ENCODE results near the gene FAIM2. TPM values are rescaled to one million over a fixed set of nuclear protein-coding genes. Genes with fewer than 3 reads are reported as not detected.

Gene FAIM2
- total and polyA plus RNA-seq, 2 donors (not counting 3 experiments of a cell fraction or from before 2014, with no cell fraction given): 0.01 TPM; not detected in 1

- Histone ChIP-seq H3K4me2 (ENCODE audit: insufficient read depth, low read length) (no peak overlapping the region), H2AFZ (ENCODE audit: low read depth, low read length) (no peak overlapping the region), H3K9ac (replicated peaks; ENCODE audit: extremely low read depth, insufficient read depth, low read length) (no peak overlapping the region), H3K9me1 (replicated peaks; ENCODE audit: control insufficient read depth, extremely low read depth, insufficient read depth, low read length) (no peaks in the 10 kb centered on the region), H3K27ac (ENCODE audit: insufficient read depth, low read depth, low read length) (no peak overlapping the region), H3K4me3 (replicated peaks in 1 of 3; ENCODE audit: insufficient read depth in 1 of 3, low read depth in 1 of 3, low read length in 3 of 3) (no peak overlapping the region), H3K4me1 (ENCODE audit: control insufficient read depth, extremely low read depth, insufficient read depth, low read length) (peaks cover 20% of the 10 kb centered on the region), H3K9me3 (replicated peaks; ENCODE audit: control insufficient read depth, insufficient read depth, low read length) (no peaks in the 10 kb centered on the region), H3K79me2 (ENCODE audit: control insufficient read depth, insufficient read depth, low read length) (no peaks in the 10 kb centered on the region), H3K27me3 (ENCODE audit: control insufficient read depth in 2 of 2, insufficient read depth in 2 of 2, low read length in 2 of 2) (peaks cover 2 to 7% of the 10 kb centered on the region in 2 experiments), H4K20me1 (replicated peaks; ENCODE audit: control insufficient read depth, extremely low read depth, insufficient read depth, low read length) (no peaks in the 10 kb centered on the region), H3K36me3 (ENCODE audit: control insufficient read depth in 2 of 2, extremely low read depth in 1 of 2, insufficient read depth in 2 of 2, low read length in 2 of 2) (no peaks in the 10 kb centered on the region)
- CTCF ChIA-PET: interaction anchor here (0.6 to 7.9 kb wide), 14 partner anchors 14 to 205 kb away, joined by 3 to 183 read pairs (median 8); partner anchors contain the start of gene TMBIM6
- POLR2A ChIA-PET: no interaction called here
- intact Hi-C loops (cut with micrococcal nuclease) (loop anchor here (5.0 kb wide), 1 partner anchor 172 kb away; no protein-coding TSS in a partner anchor), dilution Hi-C loops (cut with MboI; ENCODE audit: extremely low pct_ligation_motif_present, low sequenced_read_pairs) (no loop called here)
- no TSS peak for BruUV-seq (replicated peaks)
- TF ChIP-seq CTCF (IDR thresholded peaks at IDR 0.05; ENCODE audit: extremely low read depth in 1 of 2, insufficient read depth in 1 of 2, low read depth in 1 of 2, low read length in 2 of 2) (no peak), JUN (IDR thresholded peaks at IDR 0.05; ENCODE audit: borderline replicate concordance, insufficient read depth, insufficient read length, low read depth) (no peak), MAX (IDR thresholded peaks at IDR 0.05; ENCODE audit: insufficient read depth, insufficient read length) (no peak), GATA2 (IDR thresholded peaks at IDR 0.05; ENCODE audit: insufficient read depth, insufficient read length, low read depth, low read length) (no peak), POLR2AphosphoS5 (IDR thresholded peaks at IDR 0.05; ENCODE audit: insufficient read depth, low read depth, low read length) (no peak), POLR2A (IDR thresholded peaks at IDR 0.05; ENCODE audit: low read depth, low read length) (no peak), FOS (IDR thresholded peaks at IDR 0.05; ENCODE audit: borderline replicate concordance, insufficient read depth, low read length) (no peak), MYC (IDR thresholded peaks at IDR 0.05; ENCODE audit: low read depth, low read length) (no peak), EZH2 (IDR thresholded peaks at IDR 0.05; ENCODE audit: borderline replicate concordance, low read depth, low read length, severe bottlenecking) (no peak)
- DNase-seq (ENCODE audit: low read depth, low spot score) (no peak), FAIRE-seq (no peak)
These were observed 38.5 kb downstream of the FAIM2 start for GRCh38 chr12:49865109-49865781.
